NCI-H128 (cell line): ENCODE measurements around the gene CC2D2A.
"Not testable (repeated sequence)": the region's sequence is repeated elsewhere in the genome, so short reads cannot be mapped to it uniquely, and the experiment has no call there.

Experiments used
- DNase-seq: peaks from one replicate; lab custom pipeline; 2025; ENCODE audit not compliant: unreplicated experiment; lab: John Stamatoyannopoulos, UW

Gene CC2D2A

DNA sequence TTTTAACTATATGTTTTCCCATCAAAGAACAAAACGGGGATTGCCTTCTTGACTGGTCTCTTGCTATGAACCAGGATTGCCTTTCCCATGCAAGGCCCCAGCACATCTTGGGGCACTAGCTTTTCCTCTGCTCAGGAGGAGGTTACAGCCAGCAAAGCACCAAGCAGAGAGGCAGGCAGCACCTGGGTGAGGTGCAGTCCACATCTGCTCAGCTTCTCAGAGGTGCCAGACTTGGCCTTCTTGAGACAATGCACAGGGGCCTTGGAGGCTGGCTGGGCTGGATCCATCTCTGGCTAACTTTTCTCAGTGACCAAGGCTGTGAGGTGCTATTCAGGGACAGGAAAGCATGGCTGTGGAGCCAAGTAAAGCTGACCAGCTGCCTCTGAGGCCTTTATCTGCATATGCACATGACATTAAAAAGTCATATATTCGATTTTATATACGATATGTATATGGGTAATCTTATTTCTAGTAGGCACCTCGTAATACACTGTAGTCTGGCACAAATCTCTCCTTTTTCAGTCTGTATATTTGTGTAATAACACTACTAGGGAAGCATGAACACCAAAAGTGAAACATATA, 86.9 kb downstream of the CC2D2A start:
- DNase-seq: no peak

DNA sequence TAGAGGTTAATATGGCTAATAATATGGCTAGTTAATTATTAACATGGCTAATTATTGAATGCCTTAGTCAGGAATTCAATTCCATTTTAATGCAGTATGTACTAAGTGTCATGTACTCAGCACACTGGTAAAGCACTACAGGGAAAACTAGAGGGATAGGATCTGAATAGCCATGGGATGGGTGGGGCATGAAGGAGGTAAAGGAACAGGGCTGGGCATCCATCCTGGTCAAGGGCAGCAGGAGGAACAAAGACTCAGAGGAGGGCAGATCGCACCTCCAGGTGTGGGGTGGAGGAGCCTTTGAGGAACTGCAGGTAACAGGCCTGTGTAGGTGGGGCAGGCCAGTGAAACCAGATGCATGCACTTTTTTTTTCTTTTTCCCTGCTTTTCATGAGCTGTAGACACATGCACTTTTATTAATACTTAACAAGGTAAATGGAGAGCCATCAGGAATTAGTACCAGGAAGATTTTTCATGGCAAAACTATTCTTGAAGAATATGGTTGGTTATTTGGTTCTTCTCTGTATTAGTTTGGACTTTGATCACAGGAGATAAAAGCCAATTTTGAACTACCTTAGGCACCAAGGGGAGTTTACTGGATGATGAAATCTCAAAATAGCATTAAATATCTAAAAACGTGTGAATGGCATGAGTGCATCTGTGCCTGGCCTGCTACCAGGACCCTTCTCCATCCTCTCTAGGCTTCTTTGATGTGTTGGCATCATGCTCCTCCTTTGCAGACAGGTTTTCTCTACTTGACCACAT, 88.3 kb downstream of the CC2D2A start:
- no peak for DNase-seq

- no peak for DNase-seq
These were observed 88.9 kb downstream of the CC2D2A start for GRCh38 chr4:15558561-15558960.

- no peak for DNase-seq
These were observed 92.4 kb downstream of the CC2D2A start for GRCh38 chr4:15562114-15562513.

GRCh38 chr4:15562623-15563022, 92.9 kb downstream of the CC2D2A start:
- no peak for DNase-seq

GRCh38 chr4:15563871-15564270, 94.2 kb downstream of the CC2D2A start:
- no peak for DNase-seq

GRCh38 chr4:15568821-15569220, 99.1 kb downstream of the CC2D2A start:
- no peak for DNase-seq

DNA sequence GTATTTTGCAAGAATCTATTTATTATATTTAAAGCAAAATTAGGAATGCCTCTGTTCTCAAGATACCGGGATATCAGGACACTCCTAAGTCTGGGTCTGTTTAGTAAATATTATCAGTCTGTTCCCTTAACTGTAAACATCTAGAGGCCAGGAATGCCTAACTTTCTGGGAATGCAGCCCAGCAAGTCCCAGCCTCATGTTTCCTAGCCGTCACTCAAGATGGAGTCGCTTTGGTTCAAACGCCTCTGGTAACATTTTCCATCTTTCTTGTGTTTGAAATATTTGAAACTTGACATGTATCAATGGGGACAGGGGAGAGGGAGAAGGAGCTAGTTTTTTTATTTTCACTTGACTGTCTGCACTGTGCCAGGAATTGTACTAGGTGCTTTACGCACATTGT, 100.1 kb downstream of the CC2D2A start:
- no peak for DNase-seq

DNA sequence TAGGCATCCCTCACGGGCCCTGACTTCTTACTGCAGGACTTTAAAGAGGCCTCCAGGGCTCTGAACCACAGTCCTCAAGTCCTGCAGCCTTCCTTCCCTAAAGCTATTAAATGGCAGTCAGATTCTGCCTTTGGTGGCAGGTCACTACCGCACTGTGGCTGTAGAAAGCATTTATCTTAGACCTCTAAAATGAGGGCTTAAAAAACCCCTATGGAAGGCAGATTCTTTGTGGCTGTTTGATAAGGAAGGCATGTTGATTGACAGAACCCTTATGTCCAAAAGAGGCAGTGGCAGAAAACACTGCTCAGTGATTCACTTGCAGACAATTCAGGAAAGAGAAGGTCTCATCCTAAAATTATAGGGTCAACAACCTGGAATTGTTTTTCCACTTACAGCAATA, 106.3 kb downstream of the CC2D2A start:
- DNase-seq: no peak

DNA sequence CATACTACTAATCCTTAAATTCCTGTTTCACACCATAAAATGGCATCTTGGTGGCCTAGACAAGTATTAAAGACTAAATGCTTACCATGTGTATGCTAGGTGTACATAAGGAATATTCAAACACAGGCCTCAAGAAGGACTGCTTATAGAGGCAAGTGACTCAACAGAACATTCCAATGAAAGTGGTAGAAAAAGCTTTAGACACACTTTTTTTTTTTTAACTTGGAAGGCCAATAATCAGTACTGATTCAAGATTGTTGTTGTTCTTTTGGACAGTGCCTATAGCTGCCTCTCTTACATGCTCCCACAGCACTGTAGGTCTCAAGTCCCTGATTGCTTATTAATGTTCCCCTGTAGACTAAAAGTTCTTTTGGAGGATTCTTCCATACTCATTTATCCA, 107.8 kb downstream of the CC2D2A start:
- DNase-seq: no peak

GRCh38 chr4:15584785-15585184, 115.1 kb downstream of the CC2D2A start:
- DNase-seq: no peak

DNA sequence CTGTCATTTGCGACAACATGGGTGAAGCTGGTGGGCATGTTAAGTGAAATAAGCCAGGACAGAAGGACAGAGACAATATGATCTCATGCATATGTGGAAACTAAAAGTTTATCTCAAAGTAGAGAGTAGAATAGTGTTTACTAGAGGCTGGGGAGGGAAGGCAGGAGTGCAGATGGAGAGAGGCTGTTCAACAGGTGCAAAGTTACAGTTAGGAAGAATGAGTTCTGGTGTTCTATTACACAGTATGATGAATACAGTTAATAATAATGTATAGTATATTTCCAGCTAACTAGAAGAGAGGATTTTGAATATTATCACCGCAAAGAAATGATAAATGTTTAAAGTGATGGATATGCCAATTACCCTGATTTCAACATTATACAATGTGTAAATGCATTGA, 115.6 kb downstream of the CC2D2A start:
- DNase-seq: no peak

GRCh38 chr4:15586066-15586465, 116.4 kb downstream of the CC2D2A start:
- DNase-seq: no peak

DNA sequence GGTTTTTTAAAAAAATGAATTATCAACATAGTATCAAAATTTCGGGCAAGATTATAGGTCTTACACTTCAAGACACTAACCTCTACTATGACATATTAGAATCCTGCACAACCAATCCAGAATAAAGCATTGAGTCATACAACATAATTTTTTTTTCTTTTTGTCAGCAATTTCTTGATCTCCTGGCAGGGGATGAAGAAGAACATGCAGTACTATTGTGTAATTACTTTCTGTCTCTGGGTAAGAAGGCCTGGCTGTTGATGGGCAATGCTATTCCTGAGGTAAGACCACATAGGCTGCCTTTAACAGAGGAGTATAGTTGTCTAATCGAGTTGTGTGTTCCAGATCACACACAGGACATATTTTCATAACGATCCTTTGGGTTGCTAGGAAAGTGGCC, 118.0 kb downstream of the CC2D2A start:
- no peak for DNase-seq

- DNase-seq: no peak
These were observed 123.1 kb downstream of the CC2D2A start for GRCh38 chr4:15592799-15593198.

- no peak for DNase-seq
These were observed 129.0 kb downstream of the CC2D2A start for GRCh38 chr4:15598644-15599043.

DNA sequence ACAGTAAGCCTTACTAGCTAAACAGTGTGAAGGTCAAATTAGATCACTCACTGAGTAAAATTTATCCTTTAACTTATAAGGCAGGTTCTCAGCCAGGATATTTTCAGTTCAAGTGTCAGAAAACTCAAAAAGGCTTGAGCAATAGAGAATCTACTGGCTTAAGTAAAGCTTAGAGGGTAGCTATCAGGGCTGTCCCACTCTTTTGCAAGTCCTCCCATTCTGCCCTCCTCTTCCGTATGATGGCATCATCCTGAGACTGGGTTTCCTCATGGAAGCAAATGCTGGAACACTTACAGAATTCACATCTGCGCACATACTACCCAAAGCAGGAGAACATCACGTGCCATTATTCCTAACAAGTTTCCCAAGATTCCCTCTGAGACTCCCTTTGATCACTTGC, 130.5 kb downstream of the CC2D2A start:
- DNase-seq: no peak

GRCh38 chr4:15601862-15602261, 132.2 kb downstream of the CC2D2A start:
- DNase-seq: no peak

GRCh38 chr4:15605537-15605936, 135.9 kb downstream of the CC2D2A start:
- DNase-seq: no peak

GRCh38 chr4:15610855-15611254, 141.2 kb downstream of the CC2D2A start:
- no peak for DNase-seq

DNA sequence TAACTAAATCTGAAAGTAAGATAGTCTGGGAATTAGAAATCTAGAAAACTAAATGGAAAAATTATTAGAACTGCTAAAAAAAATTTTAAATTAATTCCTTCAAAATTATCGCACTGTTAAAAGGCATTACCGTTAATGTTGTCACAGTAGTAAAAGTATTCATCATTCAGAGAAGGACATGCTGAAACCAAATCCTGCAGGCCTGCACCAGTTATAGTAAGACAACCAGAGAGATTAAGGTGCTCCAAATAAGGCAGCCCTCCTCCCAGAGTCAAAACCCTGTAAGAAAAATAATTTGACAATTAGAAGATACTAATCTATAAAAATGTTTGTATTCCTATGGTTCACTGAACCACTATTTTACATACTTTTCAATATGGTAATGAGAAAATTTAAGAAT, 142.5 kb downstream of the CC2D2A start:
- DNase-seq: no peak

- not testable (repeated sequence) for DNase-seq
These were observed 145.2 kb downstream of the CC2D2A start for GRCh38 chr4:15614891-15615290.

GRCh38 chr4:15617407-15617806, 147.7 kb downstream of the CC2D2A start:
- DNase-seq: not testable (repeated sequence)
